ENCODE data around the gene OR2C3. TPM values are rescaled to one million over a fixed set of nuclear protein-coding genes. Genes with fewer than 3 reads are reported as not detected.

Gene OR2C3
- not detected in 2 replicates for total RNA-seq

GRCh38 chr1:247536340-247536739, at the start of gene OR2C3:
Gene OR2C3, minus strand, starts transcription at chr1:247536440. Its CDS starts 3,929 bp downstream, at chr1:247532511.

DNA sequence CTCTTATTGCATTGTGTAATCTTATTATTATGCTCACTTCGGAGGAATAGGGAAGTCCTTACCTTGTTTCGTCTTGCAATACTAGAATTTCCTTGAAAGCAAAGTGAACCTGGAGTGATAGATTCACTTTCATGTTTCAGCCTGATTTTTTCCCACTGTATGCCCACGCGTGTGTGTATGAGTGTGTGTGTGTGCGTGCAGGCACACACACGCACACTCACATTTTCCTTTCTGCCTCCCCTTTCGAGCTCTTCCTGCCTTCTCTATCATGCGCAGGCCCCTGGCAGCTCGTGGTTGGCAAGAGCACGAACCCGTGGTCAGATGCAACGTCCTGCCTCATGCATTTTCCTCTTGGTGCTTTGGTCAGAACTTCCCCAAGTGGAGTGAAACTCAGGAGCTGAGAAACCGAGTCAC, 12.5 kb upstream of the OR2C3 start, which contains the start of gene GCSAML:
Gene GCSAML (plus strand): TSS at position 366 of the 414 bp plus-strand sequence. CDS start 58 bp downstream, outside the sequence.

Other genes starting within 250 kb of the OR2C3 start
- 20.4 and 22.8 TPM in 2 replicates for gene ZNF496, start 204.6 kb downstream of the OR2C3 start, total RNA-seq
- not detected in 2 replicates for gene NLRP3, start 120.3 kb downstream of the OR2C3 start, total RNA-seq
- not detected in 2 replicates for gene OR2B11, start 78.3 kb downstream of the OR2C3 start, total RNA-seq
- gene GCSAML, start 12.7 kb upstream of the OR2C3 start, total RNA-seq = 0.11 TPM in 1 of 2 replicates, not detected in the other
- not detected in 2 replicates for gene OR2G2, start 51.9 kb upstream of the OR2C3 start, total RNA-seq
- not detected in 2 replicates for gene OR2G3, start 69.1 kb upstream of the OR2C3 start, total RNA-seq
- gene OR13G1, start 143.3 kb upstream of the OR2C3 start, total RNA-seq = not detected in 2 replicates
- gene OR6F1, start 180.2 kb upstream of the OR2C3 start, total RNA-seq = not detected in 2 replicates
- gene OR14K1, start 202.2 kb upstream of the OR2C3 start, total RNA-seq = 0.11 TPM in 1 of 2 replicates, not detected in the other
- not detected in 2 replicates for gene OR14A2, start 211.7 kb upstream of the OR2C3 start, total RNA-seq
- gene OR1C1, start 224.1 kb upstream of the OR2C3 start, total RNA-seq = not detected in 2 replicates